BE2C (cell line): Measurements from ENCODE around the gene POLR3A.
"Not testable (repeated sequence)": the region's sequence is repeated elsewhere in the genome, so short reads cannot be mapped to it uniquely, and the experiment has no call there.

Experiments
- DNase-seq: peaks from one replicate; pipeline ENCODE4 v3.0.0-alpha.2; 2020
- H3K27me3 ChIP-seq: fragments of 250-450 bp; sonication (Bioruptor Pico); 2 replicates; pipeline ENCODE4 v1.5.1; 2020; ENCODE audit warnings: mild to moderate bottlenecking
- H3K36me3 ChIP-seq: fragments of 250-450 bp; sonication (Bioruptor Pico); 2 replicates; pipeline ENCODE4 v1.5.1; 2020; ENCODE audit warnings: mild to moderate bottlenecking
- H3K4me1 ChIP-seq: fragments of 250-450 bp; sonication (Bioruptor Pico); 2 replicates; pipeline ENCODE4 v1.5.1; 2020
- H3K4me3 ChIP-seq: 2 replicates; pipeline ENCODE4 v1.5.1; 2011; ENCODE audit warnings: low read depth, low read length
- H3K9me3 ChIP-seq: fragments of 250-450 bp; sonication (Bioruptor Pico); 2 replicates; pipeline ENCODE4 v1.5.1; 2020
- CTCF ChIP-seq: IDR thresholded peaks from 2 replicates; pipeline ENCODE4 v1.5.1; 2012; ENCODE audit warnings: mild to moderate bottlenecking, low read depth, low read length

POLR3A gene

GRCh38 chr10:78070726-78071125, 41.4 kb upstream of the POLR3A start:
- no peak for TF ChIP-seq CTCF
- no peaks in the 10 kb centered on the region for H3K9me3 ChIP-seq
- H3K27me3 ChIP-seq = no peaks in the 10 kb centered on the region
- H3K36me3 ChIP-seq = no peaks in the 10 kb centered on the region
- H3K4me3 ChIP-seq = no peak overlapping the region
- no peak for DNase-seq
- no peaks in the 10 kb centered on the region for H3K4me1 ChIP-seq

GRCh38 chr10:78070064-78070463, 40.7 kb upstream of the POLR3A start:
- not testable (repeated sequence) for H3K27me3 ChIP-seq, H3K36me3 ChIP-seq, H3K4me3 ChIP-seq, H3K4me1 ChIP-seq, H3K9me3 ChIP-seq, DNase-seq

- Histone ChIP-seq H3K27me3 (no peaks in the 10 kb centered on the region), H3K36me3 (no peaks in the 10 kb centered on the region), H3K4me1 (no peaks in the 10 kb centered on the region), H3K4me3 (no peak overlapping the region), H3K9me3 (no peaks in the 10 kb centered on the region)
- no peak for DNase-seq
- TF ChIP-seq CTCF = no peak
Measured at GRCh38 chr10:78069151-78069550, 39.8 kb upstream of the POLR3A start.

- Histone ChIP-seq H3K4me1 (no peaks in the 10 kb centered on the region), H3K9me3 (no peaks in the 10 kb centered on the region), H3K4me3 (no peak overlapping the region), H3K36me3 (no peaks in the 10 kb centered on the region), H3K27me3 (no peaks in the 10 kb centered on the region)
- no peak for DNase-seq
- TF ChIP-seq CTCF = no peak
Measured at GRCh38 chr10:78066728-78067430, 37.6 kb upstream of the POLR3A start.

GRCh38 chr10:78066012-78066411, 36.7 kb upstream of the POLR3A start:
- Histone ChIP-seq H3K27me3 (no peaks in the 10 kb centered on the region), H3K4me3 (no peak overlapping the region), H3K36me3 (no peaks in the 10 kb centered on the region), H3K9me3 (no peaks in the 10 kb centered on the region), H3K4me1 (no peaks in the 10 kb centered on the region)
- no peak for TF ChIP-seq CTCF
- DNase-seq = no peak

- Histone ChIP-seq H3K4me1 (no peaks in the 10 kb centered on the region), H3K27me3 (no peaks in the 10 kb centered on the region), H3K4me3 (no peak overlapping the region), H3K36me3 (no peaks in the 10 kb centered on the region), H3K9me3 (no peaks in the 10 kb centered on the region)
- no peak for DNase-seq
- TF ChIP-seq CTCF = no peak
Measured at GRCh38 chr10:78065611-78066010, 36.3 kb upstream of the POLR3A start.

GRCh38 chr10:78064919-78065318, 35.6 kb upstream of the POLR3A start:
- H3K4me3 ChIP-seq, H3K4me1 ChIP-seq, H3K9me3 ChIP-seq, DNase-seq, H3K36me3 ChIP-seq, H3K27me3 ChIP-seq: not testable (repeated sequence)
